OCI-LY3 (cell line): ENCODE data around the gene SELENOW.
"Not testable (repeated sequence)": the region's sequence is repeated elsewhere in the genome, so short reads cannot be mapped to it uniquely, and the experiment has no call there.

Experiments
- H2AFZ ChIP-seq: fragments of 200-600, 300-600 bp; shearing (Covaris generic); 2 replicates; pipeline ENCODE4 v1.6.0; 2014; ENCODE audit warnings: antibody characterized with exemption, low read depth, low read length
- H3K27ac ChIP-seq: fragments of 200-600, 300-600 bp; sonication (generic); 2 replicates; pipeline ENCODE4 v1.5.1; 2014; ENCODE audit warnings: mild to moderate bottlenecking, low read length, moderate library complexity, mixed read lengths
- H3K27me3 ChIP-seq: fragments of 200-600, 300-600 bp; sonication (generic); 2 replicates; pipeline ENCODE4 v1.6.1; 2014; ENCODE audit warnings: low read depth, low read length, mixed read lengths
- H3K36me3 ChIP-seq: fragments of 200-600, 300-600 bp; sonication (generic); replicated peaks from 2 replicates; pipeline ENCODE3; 2014; ENCODE audit warnings: low read depth, low read length, mixed read lengths
- H3K4me1 ChIP-seq: fragments of 300-600, 200-600 bp; sonication (generic); 2 replicates; pipeline ENCODE4 v1.6.1; 2014; ENCODE audit warnings: low read length, mixed read lengths
- H3K4me2 ChIP-seq: fragments of 200-600, 300-600 bp; sonication (generic); 2 replicates; pipeline ENCODE4 v1.6.1; 2014; ENCODE audit warnings: low read length, mixed read lengths
- H3K4me3 ChIP-seq: fragments of 300-600, 200-600 bp; sonication (generic); 2 replicates; pipeline ENCODE4 v1.5.1; 2014; ENCODE audit warnings: antibody characterized with exemption, mild to moderate bottlenecking, low read length, moderate library complexity
- H3K79me2 ChIP-seq: fragments of 300-600, 200-600 bp; shearing (Covaris generic); 2 replicates; pipeline ENCODE4 v1.6.1; 2014; ENCODE audit warnings: mild to moderate bottlenecking, low read length, mixed read lengths
- H3K9ac ChIP-seq: fragments of 300-600, 200-600 bp; shearing (Covaris generic); 2 replicates; pipeline ENCODE4 v1.6.0; 2014; ENCODE audit warnings: mild to moderate bottlenecking, low read length, moderate library complexity
- H3K9me3 ChIP-seq: fragments of 200-600, 300-600 bp; shearing (Covaris generic); 2 replicates; pipeline ENCODE4 v1.6.1; 2014; ENCODE audit warnings: low read length, mixed read lengths; ENCODE audit not compliant: insufficient read depth
- H4K20me1 ChIP-seq: fragments of 200-600, 300-600 bp; sonication (generic); 2 replicates; pipeline ENCODE4 v1.6.1; 2016; ENCODE audit warnings: low read length, mixed read lengths; ENCODE audit not compliant: insufficient read depth
- CTCF ChIP-seq: fragments of 200-600, 300-600 bp; sonication (generic); IDR thresholded peaks from 2 replicates; pipeline ENCODE4 v1.5.1; 2014; ENCODE audit warnings: antibody characterized with exemption, low read length, low read depth
- EZH2phosphoT487 ChIP-seq: fragments of 200-600 bp; shearing (Covaris generic); IDR thresholded peaks from 2 replicates; pipeline ENCODE4 v1.6.1; 2018; ENCODE audit warnings: antibody characterized with exemption, mixed run types, low read depth

The SELENOW gene

GRCh38 chr19:47797996-47798903, 19.7 kb downstream of the SELENOW start:
- no peak overlapping the region for H2AFZ ChIP-seq
- H3K27ac ChIP-seq, result no peak overlapping the region
- H3K4me3 ChIP-seq, result no peak overlapping the region
- H3K9me3 ChIP-seq, result no peaks in the 10 kb centered on the region
- no peak overlapping the region for H3K9ac ChIP-seq
- TF ChIP-seq EZH2phosphoT487, result no peak
- no peak for TF ChIP-seq CTCF
- peaks cover 7% of the 10 kb centered on the region; the same call in 1 of the 2 replicates for H3K27me3 ChIP-seq
- H3K4me2 ChIP-seq, result no peak overlapping the region
- no peaks in the 10 kb centered on the region for H3K4me1 ChIP-seq
- H3K79me2 ChIP-seq, result no peaks in the 10 kb centered on the region
- H4K20me1 ChIP-seq, result no peaks in the 10 kb centered on the region
- H3K36me3 ChIP-seq, result no peaks in the 10 kb centered on the region

DNA sequence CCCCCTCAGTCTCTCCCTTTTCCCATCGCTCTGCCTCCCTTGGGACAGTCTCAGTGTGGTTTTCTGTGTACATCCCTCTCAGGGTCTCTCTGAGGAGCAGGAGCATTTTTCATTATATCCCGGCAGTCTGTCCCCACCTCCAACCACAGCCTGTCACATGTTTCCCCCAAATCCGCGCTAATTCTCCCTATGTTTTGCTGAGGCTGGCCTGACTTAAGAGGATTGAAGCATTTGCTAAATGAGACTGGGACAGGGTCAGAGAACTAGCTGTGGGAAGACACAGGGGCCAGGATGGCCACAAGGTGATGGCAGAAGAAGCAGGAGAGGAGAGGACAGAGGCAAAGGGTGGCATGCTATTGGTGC, 20.4 kb downstream of the SELENOW start:
- H3K4me1 ChIP-seq, result no peaks in the 10 kb centered on the region
- H3K9ac ChIP-seq, result no peak overlapping the region
- peaks cover 7% of the 10 kb centered on the region; the same call in 1 of the 2 replicates for H3K27me3 ChIP-seq
- TF ChIP-seq EZH2phosphoT487 (no peak), CTCF (no peak)
- H3K4me2 ChIP-seq, result no peak overlapping the region
- no peaks in the 10 kb centered on the region for H4K20me1 ChIP-seq
- no peaks in the 10 kb centered on the region for H3K9me3 ChIP-seq
- H3K36me3 ChIP-seq, result no peaks in the 10 kb centered on the region
- H3K79me2 ChIP-seq, result no peaks in the 10 kb centered on the region
- H3K4me3 ChIP-seq, result no peak overlapping the region
- H3K27ac ChIP-seq, result no peak overlapping the region
- no peak overlapping the region for H2AFZ ChIP-seq

DNA sequence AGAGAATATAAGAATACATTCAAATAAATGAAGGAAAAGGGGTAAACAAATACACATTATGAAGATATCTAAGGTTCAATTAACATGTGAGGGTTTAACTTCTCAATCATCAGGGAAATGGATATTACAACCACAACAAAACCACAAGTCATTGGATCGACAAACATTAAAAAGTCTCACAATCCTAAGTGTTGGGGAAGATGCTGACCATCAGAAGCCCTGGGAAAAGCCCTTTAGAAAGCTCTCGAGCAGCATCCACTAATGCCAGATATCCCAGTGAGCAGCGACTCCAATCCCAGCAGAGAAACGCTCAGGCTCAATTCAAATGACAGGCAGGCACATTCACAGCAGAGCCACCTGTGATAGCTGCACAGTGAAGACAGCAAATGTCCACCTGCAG, 22.8 kb downstream of the SELENOW start:
- Histone ChIP-seq H3K4me3 (no peak overlapping the region), H3K27me3 (peaks cover 7% of the 10 kb centered on the region; the same call in 1 of the 2 replicates), H3K9ac (no peak overlapping the region), H3K36me3 (no peaks in the 10 kb centered on the region), H4K20me1 (no peaks in the 10 kb centered on the region), H2AFZ (no peak overlapping the region), H3K9me3 (no peaks in the 10 kb centered on the region), H3K79me2 (no peaks in the 10 kb centered on the region), H3K4me1 (no peaks in the 10 kb centered on the region), H3K27ac (no peak overlapping the region), H3K4me2 (no peak overlapping the region)
- TF ChIP-seq EZH2phosphoT487, result no peak

- H3K79me2 ChIP-seq, result no peaks in the 10 kb centered on the region
- H4K20me1 ChIP-seq, result no peaks in the 10 kb centered on the region
- no peak overlapping the region for H3K9ac ChIP-seq
- peaks cover 7% of the 10 kb centered on the region; the same call in 1 of the 2 replicates for H3K27me3 ChIP-seq
- no peak overlapping the region for H2AFZ ChIP-seq
- no peak for TF ChIP-seq CTCF
- TF ChIP-seq EZH2phosphoT487, result no peak
- no peak overlapping the region for H3K4me2 ChIP-seq
- no peaks in the 10 kb centered on the region for H3K4me1 ChIP-seq
- H3K36me3 ChIP-seq, result no peaks in the 10 kb centered on the region
- no peak overlapping the region for H3K4me3 ChIP-seq
- no peaks in the 10 kb centered on the region for H3K9me3 ChIP-seq
- H3K27ac ChIP-seq, result no peak overlapping the region
Measured at GRCh38 chr19:47802521-47803043, 24.1 kb downstream of the SELENOW start.

DNA sequence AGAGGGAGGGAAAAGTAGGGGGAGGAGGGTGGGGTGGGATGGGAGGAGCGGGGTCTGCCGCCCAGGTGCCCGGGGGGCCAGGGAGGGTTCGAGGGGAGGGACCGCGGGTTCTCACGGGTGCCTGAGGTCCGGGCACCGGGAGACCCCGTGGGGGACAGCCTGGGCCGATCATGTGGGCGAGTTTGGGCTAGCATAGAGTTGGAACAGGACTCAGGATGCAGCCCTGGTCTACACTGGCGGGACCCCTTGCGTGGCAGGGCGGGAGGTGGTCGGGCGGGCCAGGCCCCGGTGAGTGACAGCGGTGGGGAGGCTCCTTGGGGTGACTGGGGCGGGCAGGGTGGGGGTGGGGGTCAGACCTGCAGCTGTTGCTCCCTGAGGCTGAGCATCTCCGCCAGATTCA, 24.6 kb downstream of the SELENOW start:
- not testable (repeated sequence) for H3K79me2 ChIP-seq, H2AFZ ChIP-seq

GRCh38 chr19:47803671-47804070, 25.2 kb downstream of the SELENOW start:
- H3K4me1 ChIP-seq, H4K20me1 ChIP-seq, H2AFZ ChIP-seq, H3K4me3 ChIP-seq, H3K9me3 ChIP-seq, H3K36me3 ChIP-seq, H3K4me2 ChIP-seq, H3K27me3 ChIP-seq, H3K9ac ChIP-seq, H3K27ac ChIP-seq, H3K79me2 ChIP-seq: not testable (repeated sequence)

More for the DNA sequence above, 24.6 kb downstream of the SELENOW start:
- H3K4me2 ChIP-seq, H3K9ac ChIP-seq, H3K4me3 ChIP-seq, H3K9me3 ChIP-seq, H3K4me1 ChIP-seq, H3K27me3 ChIP-seq, H4K20me1 ChIP-seq, H3K36me3 ChIP-seq, H3K27ac ChIP-seq: not testable (repeated sequence)

GRCh38 chr19:47804451-47804850, 25.9 kb downstream of the SELENOW start, which contains the start of gene TPRX1:
Gene TPRX1, minus strand, starts transcription at chr19:47804551. Its CDS starts 12 bp downstream, at chr19:47804539.
- not testable (repeated sequence) for H3K79me2 ChIP-seq, H3K4me2 ChIP-seq, H3K9ac ChIP-seq, H3K4me1 ChIP-seq, H3K27ac ChIP-seq, H3K4me3 ChIP-seq, H3K9me3 ChIP-seq, H4K20me1 ChIP-seq, H3K36me3 ChIP-seq, H3K27me3 ChIP-seq, H2AFZ ChIP-seq
